GM23338 (cell line): Measurements from ENCODE around the gene CYSTM1.

Experiments used
- CTCF ChIP-seq, 2 experiments: fragments of 200-600 bp in 1 of 2; sonication (generic) in 1 of 2; conservative IDR thresholded peaks; 2 replicates each; pipeline versions ENCODE4 v1.5.1 to v1.6.1; 2016 to 2017; ENCODE audit warnings: antibody characterized with exemption in 2 of 2, low read depth in 2 of 2, mild to moderate bottlenecking in 2 of 2, moderate library complexity in 1 of 2
- EZH2 ChIP-seq: fragments of 200-600 bp; sonication (generic); IDR thresholded peaks from one replicate; pipeline ENCODE4 v1.8.0; 2017; ENCODE audit warnings: antibody characterized with exemption, mild to moderate bottlenecking, low read depth; ENCODE audit not compliant: unreplicated experiment
- EZH2phosphoT487 ChIP-seq: fragments of 200-600 bp; sonication (generic); IDR thresholded peaks from one replicate; pipeline ENCODE4 v1.8.1; 2018; ENCODE audit warnings: antibody characterized with exemption; ENCODE audit not compliant: unreplicated experiment
- POLR2AphosphoS5 ChIP-seq: IDR thresholded peaks from 2 replicates; pipeline ENCODE4 v1.6.1; 2016; ENCODE audit warnings: antibody characterized with exemption, low read depth
- STAT1 ChIP-seq: IDR thresholded peaks from one replicate; pipeline ENCODE4 v1.6.1; 2016; ENCODE audit warnings: antibody characterized with exemption; ENCODE audit not compliant: unreplicated experiment
- ZNF114 ChIP-seq: fragments of 250-450 bp; sonication (Bioruptor Pico); IDR thresholded peaks from 2 replicates; pipeline ENCODE4 v1.5.0; 2020; ENCODE audit warnings: mild to moderate bottlenecking, moderate library complexity
- TF ChIP-seq, protein P1 (sequence below): IDR thresholded peaks from one replicate; pipeline ENCODE4 v1.6.1; 2018; ENCODE audit warnings: antibody characterized with exemption; ENCODE audit not compliant: unreplicated experiment

- TF ChIP-seq CTCF (conservative IDR thresholded peaks at IDR 0.05; ENCODE audit: low read depth in 2 of 2) (no peak), POLR2AphosphoS5 (no peak), EZH2 (no peak), EZH2phosphoT487 (no peak), ZNF114 (no peak), STAT1 (no peak)
- TF ChIP-seq, protein P1, sequence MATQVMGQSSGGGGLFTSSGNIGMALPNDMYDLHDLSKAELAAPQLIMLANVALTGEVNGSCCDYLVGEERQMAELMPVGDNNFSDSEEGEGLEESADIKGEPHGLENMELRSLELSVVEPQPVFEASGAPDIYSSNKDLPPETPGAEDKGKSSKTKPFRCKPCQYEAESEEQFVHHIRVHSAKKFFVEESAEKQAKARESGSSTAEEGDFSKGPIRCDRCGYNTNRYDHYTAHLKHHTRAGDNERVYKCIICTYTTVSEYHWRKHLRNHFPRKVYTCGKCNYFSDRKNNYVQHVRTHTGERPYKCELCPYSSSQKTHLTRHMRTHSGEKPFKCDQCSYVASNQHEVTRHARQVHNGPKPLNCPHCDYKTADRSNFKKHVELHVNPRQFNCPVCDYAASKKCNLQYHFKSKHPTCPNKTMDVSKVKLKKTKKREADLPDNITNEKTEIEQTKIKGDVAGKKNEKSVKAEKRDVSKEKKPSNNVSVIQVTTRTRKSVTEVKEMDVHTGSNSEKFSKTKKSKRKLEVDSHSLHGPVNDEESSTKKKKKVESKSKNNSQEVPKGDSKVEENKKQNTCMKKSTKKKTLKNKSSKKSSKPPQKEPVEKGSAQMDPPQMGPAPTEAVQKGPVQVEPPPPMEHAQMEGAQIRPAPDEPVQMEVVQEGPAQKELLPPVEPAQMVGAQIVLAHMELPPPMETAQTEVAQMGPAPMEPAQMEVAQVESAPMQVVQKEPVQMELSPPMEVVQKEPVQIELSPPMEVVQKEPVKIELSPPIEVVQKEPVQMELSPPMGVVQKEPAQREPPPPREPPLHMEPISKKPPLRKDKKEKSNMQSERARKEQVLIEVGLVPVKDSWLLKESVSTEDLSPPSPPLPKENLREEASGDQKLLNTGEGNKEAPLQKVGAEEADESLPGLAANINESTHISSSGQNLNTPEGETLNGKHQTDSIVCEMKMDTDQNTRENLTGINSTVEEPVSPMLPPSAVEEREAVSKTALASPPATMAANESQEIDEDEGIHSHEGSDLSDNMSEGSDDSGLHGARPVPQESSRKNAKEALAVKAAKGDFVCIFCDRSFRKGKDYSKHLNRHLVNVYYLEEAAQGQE = no peak
These were observed 40.3 kb downstream of the CYSTM1 start for GRCh38 chr5:140215276-140215675.
